Hippocampal formation (tissue), 2 donors: ENCODE measurements around the gene ZFYVE26.
"Not testable (repeated sequence)": the region's sequence is repeated elsewhere in the genome, so short reads cannot be mapped to it uniquely, and the experiment has no call there.

Source experiments
- DNase-seq, 2 donors: peaks; one replicate each; lab custom pipeline; 2025; lab: John Stamatoyannopoulos, UW

The ZFYVE26 gene

GRCh38 chr14:67816326-67817002, at the start of gene ZFYVE26:
ZFYVE26 (minus strand) TSS chr14:67816590; CDS start chr14:67815963, 627 bp downstream.
- DNase-seq = peak; percentile 88 to 97

DNA sequence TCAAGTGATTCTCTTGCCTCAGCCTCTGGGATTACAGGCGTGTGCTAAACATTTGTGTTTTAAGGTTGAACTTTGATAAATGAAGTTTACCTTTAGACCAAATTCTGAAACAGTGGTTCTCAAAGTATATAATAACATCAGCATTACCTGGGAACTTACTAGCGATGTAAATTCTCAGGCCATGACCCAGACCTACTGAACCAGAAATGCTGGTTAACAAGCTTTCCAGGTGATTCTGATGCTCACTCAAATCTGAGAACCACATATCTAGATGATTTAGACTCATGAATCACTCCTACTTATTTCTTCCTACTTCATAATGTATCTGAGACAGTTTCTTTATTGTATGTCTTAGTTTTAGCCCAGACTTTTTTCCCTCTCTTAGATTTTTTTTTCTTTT, 46.8 kb upstream of the ZFYVE26 start:
- no peak for DNase-seq

DNA sequence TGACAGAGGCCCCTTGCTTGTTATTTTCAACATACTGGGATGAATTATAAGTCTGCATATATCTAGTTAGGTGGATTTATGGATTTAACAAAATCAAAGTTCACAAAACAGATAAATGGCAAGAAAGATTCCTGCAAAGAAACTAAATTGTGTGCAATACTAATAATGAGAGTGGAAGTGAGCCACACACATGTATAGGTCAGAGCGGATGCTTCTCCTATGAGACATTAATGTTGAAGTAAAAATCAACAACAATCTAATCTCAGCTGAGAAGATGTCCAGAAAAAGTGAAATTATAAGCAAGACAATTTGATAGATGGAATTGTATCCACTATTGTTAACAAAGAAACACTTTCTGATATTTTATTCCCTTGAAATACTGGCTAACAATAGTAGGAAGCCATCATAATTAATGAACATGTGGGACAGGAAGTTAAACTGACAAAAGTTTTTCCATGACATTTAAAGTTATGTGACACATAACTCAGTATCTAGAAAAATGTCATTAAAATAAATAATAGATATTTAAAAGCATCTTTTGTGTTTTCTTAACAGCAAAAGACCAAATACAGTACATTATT, 42.9 kb upstream of the ZFYVE26 start:
- DNase-seq = no peak

- no peak for DNase-seq
These were observed 41.5 kb upstream of the ZFYVE26 start for GRCh38 chr14:67857778-67858350.

GRCh38 chr14:67856827-67857226, 40.4 kb upstream of the ZFYVE26 start:
- DNase-seq = no peak

GRCh38 chr14:67853715-67854114, 37.3 kb upstream of the ZFYVE26 start:
- DNase-seq = no peak

DNA sequence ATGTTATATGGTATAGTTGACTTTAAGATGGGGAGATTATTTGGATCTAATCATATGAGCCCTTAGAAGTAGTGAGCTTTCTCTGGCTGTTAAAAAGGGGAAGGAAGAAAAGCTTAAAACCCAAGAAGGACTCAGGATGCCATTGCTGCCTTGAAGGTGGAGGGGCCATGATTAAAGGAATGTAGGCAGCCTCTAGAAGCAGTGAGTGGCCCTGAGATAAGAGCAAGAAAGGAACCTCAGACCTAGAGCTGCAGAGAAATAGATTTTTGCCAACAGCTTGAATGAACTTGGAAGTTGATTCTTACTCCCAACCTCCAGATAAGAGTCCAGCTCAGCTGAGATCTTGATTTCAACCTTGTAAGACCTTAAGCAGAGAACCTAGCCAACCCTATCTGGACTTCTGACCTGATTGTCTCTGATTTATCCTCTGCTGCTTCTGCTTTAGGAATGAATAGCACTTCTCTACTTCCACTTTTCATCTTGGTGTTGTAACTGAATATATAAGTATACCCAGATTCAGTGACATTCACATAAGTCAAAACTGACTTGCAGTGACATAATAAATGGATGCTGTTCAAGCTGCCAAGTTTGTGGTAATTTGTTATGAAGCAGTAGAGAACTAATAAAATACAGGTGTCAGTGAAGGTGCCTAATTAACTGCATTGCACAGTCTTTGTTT, 36.7 kb upstream of the ZFYVE26 start:
- DNase-seq = no peak

DNA sequence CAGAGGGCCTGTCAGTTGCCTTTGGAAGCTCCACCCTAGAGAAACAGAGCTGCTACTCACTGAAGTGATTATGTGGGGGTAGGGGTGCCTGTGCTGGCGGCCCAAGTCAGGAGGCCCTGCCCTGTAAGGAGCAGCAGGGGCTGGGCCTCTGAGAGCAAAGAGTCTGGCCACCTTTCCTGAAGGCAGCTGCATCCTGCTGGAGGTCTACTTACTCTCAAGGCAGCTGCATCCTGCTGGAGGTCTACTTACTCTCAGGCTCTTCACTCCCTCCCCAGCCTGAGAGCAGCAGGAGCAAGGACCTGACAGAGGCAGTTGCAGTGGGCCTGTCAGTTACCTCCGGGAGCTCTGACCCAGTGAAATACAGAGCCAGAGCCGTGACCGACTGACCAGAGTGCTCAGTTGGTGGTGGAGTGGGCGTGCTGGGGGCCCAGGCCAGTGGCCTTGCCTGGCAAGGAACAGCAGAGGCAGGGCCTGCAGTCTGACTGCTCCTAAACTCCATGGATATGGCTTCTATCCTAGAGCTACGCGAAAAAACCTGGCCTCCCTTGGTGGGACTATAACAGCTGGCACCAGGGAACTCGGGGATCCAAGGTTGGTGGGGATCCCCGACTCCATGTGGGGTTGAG, 35.5 kb upstream of the ZFYVE26 start:
- DNase-seq = no peak

DNA sequence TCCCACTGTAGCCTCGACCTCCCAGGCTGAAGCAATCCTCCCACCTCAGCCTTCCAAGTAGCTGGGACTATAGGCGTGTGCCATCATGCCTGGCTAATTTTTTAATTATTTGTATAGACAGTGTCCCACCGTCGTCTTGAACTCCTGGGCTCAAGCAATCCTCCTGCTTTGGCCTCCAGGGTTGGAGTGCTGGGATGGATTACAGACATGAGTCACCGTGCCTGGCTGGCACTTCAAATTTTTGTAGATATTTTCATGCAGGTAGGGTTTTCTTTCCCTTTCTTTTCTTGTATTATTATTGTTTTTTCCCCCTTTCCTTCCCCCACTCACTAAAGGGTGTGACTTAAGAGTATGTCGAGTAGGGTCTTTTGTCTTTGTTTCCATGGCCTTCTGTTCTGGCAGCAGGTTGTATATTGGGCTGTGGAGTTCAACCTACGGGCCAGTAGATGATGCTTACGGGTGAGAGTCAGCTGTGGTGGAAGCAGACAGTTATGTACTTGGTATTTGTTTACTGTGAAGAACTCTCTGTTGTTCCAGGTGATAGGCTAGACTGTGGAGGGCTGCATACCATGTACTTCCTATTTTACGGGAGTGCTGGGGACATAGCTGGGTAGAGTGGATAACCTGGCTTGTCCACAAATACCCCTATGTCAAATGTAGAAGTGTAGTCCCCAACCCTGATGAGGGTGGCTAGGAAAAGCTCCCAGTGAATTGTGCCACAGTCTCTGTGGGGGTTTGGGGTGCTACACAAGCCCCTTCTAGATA, 33.9 kb upstream of the ZFYVE26 start:
- no peak for DNase-seq

DNA sequence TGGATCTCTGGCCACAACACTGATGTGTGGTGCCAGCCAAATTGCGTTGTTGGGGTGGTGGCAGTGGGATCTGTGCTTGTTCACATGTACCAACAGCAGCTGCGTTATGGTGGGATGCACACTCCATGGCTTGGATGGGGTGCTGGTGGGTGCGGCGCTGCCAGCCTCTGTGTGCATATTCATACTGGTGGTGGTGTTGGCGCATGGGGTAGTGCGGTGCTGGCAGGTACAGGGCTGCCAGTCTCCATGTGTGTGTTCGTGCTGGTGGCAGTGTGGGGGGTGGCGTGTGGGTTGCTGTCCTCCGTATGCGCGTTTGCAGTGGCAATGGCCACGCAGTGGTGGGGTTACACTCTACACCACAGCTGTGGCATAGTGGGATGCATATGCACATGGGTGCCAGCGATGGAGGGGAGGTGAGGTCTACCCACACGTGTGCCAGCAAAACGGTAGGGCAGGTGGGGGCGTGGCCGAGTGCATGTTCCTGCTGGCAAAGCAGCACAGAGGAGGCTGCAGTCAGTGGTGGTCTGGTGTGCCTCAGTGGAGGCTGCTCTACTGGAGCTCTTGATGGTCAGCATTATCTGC, 29.7 kb upstream of the ZFYVE26 start:
- DNase-seq = no peak

DNA sequence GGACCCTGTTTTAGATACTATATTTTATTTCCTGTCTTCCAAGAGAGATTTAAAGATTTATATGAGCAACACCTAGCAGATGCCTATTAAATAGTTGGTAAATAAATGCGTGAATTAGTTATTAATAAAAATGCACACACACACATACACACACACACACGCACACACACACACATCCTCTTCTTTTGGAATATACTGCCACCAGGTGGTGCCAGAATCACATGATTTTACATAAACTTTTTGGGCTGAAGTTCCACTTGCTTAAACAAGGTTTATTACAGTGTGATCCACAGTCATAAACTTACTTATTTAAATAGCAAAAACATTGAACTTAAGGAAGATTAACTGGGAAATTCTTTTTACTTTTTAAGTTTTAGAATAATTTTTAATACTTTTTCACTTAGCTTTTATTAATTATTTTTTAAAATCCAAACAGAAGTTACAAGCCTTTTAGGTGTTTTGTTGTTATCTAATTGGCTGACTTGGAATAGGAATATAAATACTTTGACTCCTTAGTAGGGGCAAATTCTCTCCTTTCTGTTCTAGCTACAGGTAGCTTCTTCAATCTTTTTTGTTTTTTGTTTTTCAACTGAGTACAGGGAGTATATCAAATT, 20.7 kb upstream of the ZFYVE26 start:
- no peak for DNase-seq

DNA sequence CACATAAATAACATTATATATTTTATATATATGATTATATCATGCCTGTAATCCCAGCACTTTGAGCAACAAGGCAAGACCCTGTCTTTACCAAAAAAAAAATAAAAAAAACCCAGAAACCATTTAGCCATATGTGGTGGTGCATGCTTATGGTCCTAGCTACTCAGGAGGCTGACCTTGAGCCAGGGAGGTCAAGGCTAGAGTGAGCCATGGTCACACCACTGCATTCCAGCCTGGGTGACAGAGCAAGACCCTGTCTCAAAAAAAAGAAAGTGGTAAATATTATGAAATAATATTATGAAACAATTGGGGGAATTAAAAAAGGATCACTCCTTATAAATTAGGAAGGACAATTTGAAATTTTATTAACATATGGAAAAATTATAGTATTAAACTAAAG, 19.2 kb upstream of the ZFYVE26 start:
- no peak for DNase-seq

DNA sequence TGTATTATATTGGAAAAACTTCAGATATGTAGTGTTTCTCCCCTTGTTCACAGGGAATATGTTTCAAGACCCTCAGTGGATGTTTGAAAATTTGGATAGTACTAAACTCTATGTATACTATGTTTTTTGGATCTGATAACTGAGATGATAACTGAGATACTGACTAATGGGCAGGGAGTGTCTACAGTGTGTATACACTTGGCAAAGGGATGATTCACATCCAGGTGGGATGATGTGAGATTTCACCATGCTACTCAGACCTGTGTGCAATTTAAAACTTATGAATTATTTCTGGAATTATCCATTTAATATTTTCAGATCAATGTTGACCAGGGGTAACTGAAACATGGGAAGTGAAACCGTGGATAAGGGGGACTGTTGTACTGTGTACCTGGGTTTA, 17.0 kb upstream of the ZFYVE26 start:
- DNase-seq = no peak

DNA sequence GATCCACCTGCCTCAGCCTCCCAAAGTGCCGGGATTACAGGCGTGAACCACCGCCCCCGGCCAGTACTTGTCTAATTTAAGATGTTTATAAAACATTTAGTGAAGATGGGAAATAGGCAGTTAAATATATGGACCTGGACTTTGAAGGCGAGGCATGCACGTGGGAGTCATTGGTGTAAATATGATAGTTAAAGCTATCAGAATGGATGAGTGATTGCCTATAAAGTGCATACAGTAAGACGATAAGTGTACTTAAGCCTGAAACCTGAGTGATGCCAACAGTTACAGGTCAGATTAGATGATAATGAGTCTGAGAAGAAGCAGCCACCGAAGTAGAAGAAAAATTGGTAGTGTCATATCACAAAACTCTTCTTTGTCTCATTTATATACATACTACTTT, 14.7 kb upstream of the ZFYVE26 start:
- DNase-seq = no peak

- no peak for DNase-seq
These were observed 4.7 kb upstream of the ZFYVE26 start for GRCh38 chr14:67821121-67821520.

GRCh38 chr14:67820428-67820971, 4.1 kb upstream of the ZFYVE26 start:
- no peak for DNase-seq

DNA sequence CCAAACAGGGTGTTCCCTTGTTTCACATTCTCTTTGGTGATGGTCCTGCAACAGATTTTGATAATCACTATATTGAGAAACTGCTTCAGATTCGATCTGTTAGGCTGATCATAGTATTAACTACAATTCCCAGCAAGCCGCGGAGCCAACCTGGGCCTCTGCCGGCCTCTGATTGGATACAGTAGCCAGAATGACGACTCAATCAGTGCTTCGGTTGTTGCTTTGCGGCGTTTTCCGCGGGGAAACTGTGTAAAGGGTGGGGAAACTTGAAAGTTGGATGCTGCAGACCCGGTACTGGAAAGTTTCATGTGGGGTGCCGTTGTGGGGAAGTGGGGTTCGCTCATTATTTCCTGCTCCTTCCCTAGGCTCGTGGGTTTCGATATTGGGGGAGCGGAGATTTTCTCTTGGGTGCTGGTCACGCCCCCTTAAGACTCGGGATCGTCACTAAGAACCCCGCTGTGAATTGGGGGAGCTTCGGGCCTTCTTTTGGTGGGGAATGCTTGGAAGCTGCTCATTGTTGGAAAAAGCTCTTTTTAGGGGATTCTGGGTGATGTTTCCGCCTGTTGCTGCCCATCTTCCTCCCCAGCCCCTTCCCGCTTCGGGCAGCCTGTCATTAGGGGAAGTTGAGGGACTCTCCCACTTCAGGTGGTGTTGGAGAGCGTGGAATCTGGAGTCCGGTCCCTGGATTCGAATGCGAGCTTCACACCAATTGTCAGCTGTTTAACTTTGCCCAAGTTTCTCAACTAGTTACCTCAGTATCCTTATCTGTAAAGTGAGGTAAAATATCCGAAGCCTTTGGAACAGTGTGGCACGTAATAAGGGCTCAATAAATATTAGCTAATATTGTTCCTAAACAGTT, 3.4 kb upstream of the ZFYVE26 start, which contains the start of gene RAD51B:
Gene RAD51B (plus strand): TSS at position 217 of the 859 bp plus-strand sequence.
- peak; percentile 75 to 81 for DNase-seq

DNA sequence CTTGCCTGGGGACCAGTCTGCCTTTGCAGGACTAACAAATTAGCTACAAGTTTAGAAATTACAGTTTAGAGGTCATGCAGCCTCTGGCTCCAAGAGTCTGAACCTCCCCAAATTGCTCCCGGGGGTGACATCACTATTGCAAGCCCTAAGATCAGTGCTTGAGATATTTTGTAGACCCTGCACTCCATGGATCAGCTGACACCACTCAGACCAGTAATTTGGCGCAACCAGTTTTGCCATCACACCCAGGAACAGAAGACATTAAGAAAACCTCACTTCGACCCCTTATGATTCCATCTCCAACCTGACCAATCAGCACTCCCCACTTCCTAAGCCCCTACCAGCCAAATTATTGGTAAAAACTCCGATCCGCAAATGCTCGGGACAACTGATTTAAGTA, 2.1 kb upstream of the ZFYVE26 start:
- DNase-seq = not testable (repeated sequence)

- DNase-seq = no peak
These were observed 1.5 kb upstream of the ZFYVE26 start for GRCh38 chr14:67817750-67818438.
